GM23338 (cell line): ENCODE measurements around the gene STEAP2. TPM values are rescaled to one million over a fixed set of nuclear protein-coding genes. Genes with fewer than 3 reads are reported as not detected.

Experiments used
- ATAC-seq: fragments of 200-7000 bp; cut with Tn5 transposase; 3 replicates; pipeline ENCODE4 v1.9.1; 2020
- DNase-seq: peaks from one replicate; pipeline ENCODE4 v3.0.0-alpha.2; 2015; ENCODE audit warnings: low spot score
- H2AFZ ChIP-seq: fragments of 200-600 bp; sonication (generic); 2 replicates; pipeline ENCODE4 v1.8.0; 2016; ENCODE audit warnings: antibody characterized with exemption, mild to moderate bottlenecking, moderate library complexity
- H3F3A ChIP-seq: fragments of 200-600 bp; sonication (generic); replicated peaks from 2 replicates; pipeline ENCODE4 v1.8.0; 2017; ENCODE audit warnings: antibody characterized with exemption, mixed run types, low read depth
- H3K27ac ChIP-seq: fragments of 200-600 bp; sonication (generic); 2 replicates; pipeline ENCODE4 v1.6.1; 2016; ENCODE audit warnings: low read depth
- H3K27me3 ChIP-seq: fragments of 200-600 bp; sonication (generic); 2 replicates; pipeline ENCODE4 v1.8.0; 2016; ENCODE audit warnings: mild to moderate bottlenecking, mixed run types, moderate library complexity; ENCODE audit not compliant: insufficient read depth
- H3K36me3 ChIP-seq: fragments of 200-600 bp; sonication (generic); 2 replicates; pipeline ENCODE4 v1.8.0; 2016; ENCODE audit warnings: mild to moderate bottlenecking; ENCODE audit not compliant: insufficient read depth
- H3K4me1 ChIP-seq: fragments of 200-600 bp; sonication (generic); 2 replicates; pipeline ENCODE4 v1.8.0; 2016; ENCODE audit warnings: mild to moderate bottlenecking, moderate library complexity; ENCODE audit not compliant: insufficient read depth
- H3K4me2 ChIP-seq: fragments of 200-600 bp; sonication (generic); 2 replicates; pipeline ENCODE4 v1.7.1; 2017; ENCODE audit warnings: mixed run types
- H3K4me3 ChIP-seq: fragments of 200-600 bp; sonication (generic); 2 replicates; pipeline ENCODE4 v1.6.1; 2016; ENCODE audit warnings: mixed run types
- H3K79me2 ChIP-seq: fragments of 200-600 bp; sonication (generic); replicated peaks from 2 replicates; pipeline ENCODE4 v1.8.0; 2017; ENCODE audit warnings: mild to moderate bottlenecking; ENCODE audit not compliant: insufficient read depth
- H3K9me2 ChIP-seq: fragments of 200-600 bp; sonication (generic); 2 replicates; pipeline ENCODE4 v1.8.0; 2017; ENCODE audit not compliant: insufficient read depth
- H4K20me1 ChIP-seq: fragments of 200-600 bp; sonication (generic); replicated peaks from 2 replicates; pipeline ENCODE4 v1.8.0; 2017; ENCODE audit warnings: mild to moderate bottlenecking; ENCODE audit not compliant: insufficient read depth
- H3K27ac Mint-ChIP-seq: 2 replicates; pipeline ENCODE4 v1.8.0; 2020; ENCODE audit warnings: inconsistent platforms, mild to moderate bottlenecking, moderate library complexity, mixed read lengths
- H3K27me3 Mint-ChIP-seq: 3 replicates; pipeline ENCODE4 v1.8.0; 2022; ENCODE audit warnings: low read depth, mild to moderate bottlenecking, moderate library complexity, mixed read lengths, inconsistent platforms; ENCODE audit not compliant: insufficient read depth, poor library complexity
- H3K36me3 Mint-ChIP-seq: 3 replicates; pipeline ENCODE4 v1.8.0; 2021; ENCODE audit warnings: low read depth, mild to moderate bottlenecking, inconsistent platforms, moderate library complexity, mixed read lengths
- H3K4me1 Mint-ChIP-seq: 3 replicates; pipeline ENCODE4 v1.8.0; 2020; ENCODE audit warnings: mild to moderate bottlenecking, inconsistent platforms, mixed read lengths
- H3K4me3 Mint-ChIP-seq: 3 replicates; pipeline ENCODE4 v1.8.0; 2021; ENCODE audit warnings: moderate library complexity, mild to moderate bottlenecking, inconsistent platforms, mixed read lengths
- H3K9me3 Mint-ChIP-seq: 3 replicates; pipeline ENCODE4 v1.8.0; 2020; ENCODE audit warnings: moderate library complexity, mild to moderate bottlenecking, inconsistent platforms, mixed read lengths
- CREB1 ChIP-seq: fragments of 250-450 bp; sonication (Bioruptor Pico); IDR thresholded peaks from 2 replicates; pipeline ENCODE4 v1.5.0; 2020; ENCODE audit warnings: low read depth, mild to moderate bottlenecking, moderate library complexity
- CTCF ChIP-seq, 2 experiments: fragments of 200-600 bp in 1 of 2; sonication (generic) in 1 of 2; conservative IDR thresholded peaks; 2 replicates each; pipeline versions ENCODE4 v1.5.1 to v1.6.1; 2016 to 2017; ENCODE audit warnings: antibody characterized with exemption in 2 of 2, low read depth in 2 of 2, mild to moderate bottlenecking in 2 of 2, moderate library complexity in 1 of 2
- EZH2 ChIP-seq: fragments of 200-600 bp; sonication (generic); IDR thresholded peaks from one replicate; pipeline ENCODE4 v1.8.0; 2017; ENCODE audit warnings: antibody characterized with exemption, mild to moderate bottlenecking, low read depth; ENCODE audit not compliant: unreplicated experiment
- EZH2phosphoT487 ChIP-seq: fragments of 200-600 bp; sonication (generic); IDR thresholded peaks from one replicate; pipeline ENCODE4 v1.8.1; 2018; ENCODE audit warnings: antibody characterized with exemption; ENCODE audit not compliant: unreplicated experiment
- JUNB ChIP-seq: IDR thresholded peaks from one replicate; pipeline ENCODE4 v1.6.1; 2016; ENCODE audit warnings: antibody characterized with exemption; ENCODE audit not compliant: unreplicated experiment
- NANOG ChIP-seq: IDR thresholded peaks from 2 replicates; pipeline ENCODE4 v1.6.1; 2016; ENCODE audit warnings: antibody characterized with exemption, borderline replicate concordance
- POLR2AphosphoS5 ChIP-seq: IDR thresholded peaks from 2 replicates; pipeline ENCODE4 v1.6.1; 2016; ENCODE audit warnings: antibody characterized with exemption, low read depth
- REST ChIP-seq: IDR thresholded peaks from one replicate; pipeline ENCODE4 v1.6.1; 2018; ENCODE audit warnings: antibody characterized with exemption; ENCODE audit not compliant: unreplicated experiment
- STAT1 ChIP-seq: IDR thresholded peaks from one replicate; pipeline ENCODE4 v1.6.1; 2016; ENCODE audit warnings: antibody characterized with exemption; ENCODE audit not compliant: unreplicated experiment
- ZNF114 ChIP-seq: fragments of 250-450 bp; sonication (Bioruptor Pico); IDR thresholded peaks from 2 replicates; pipeline ENCODE4 v1.5.0; 2020; ENCODE audit warnings: mild to moderate bottlenecking, moderate library complexity
- ZNF331 ChIP-seq: fragments of 250-450 bp; sonication (Bioruptor Pico); IDR thresholded peaks from 2 replicates; pipeline ENCODE4 v1.5.0; 2020; ENCODE audit warnings: low read depth, mild to moderate bottlenecking, moderate library complexity
- polyA plus RNA-seq: library from polyadenylated mRNA; unstranded; fragments of >200 nt; fragmentation: Nextera tagmentation; extraction: Ambion mirVana; gene quantifications from 2 replicates; pipeline ENCODE4 v1.2.1, GENCODE V29; 2016
- total RNA-seq: library from RNA; depleted of rRNA; stranded (reverse); fragments of >200 nt; shearing (Covaris generic); gene quantifications from 2 replicates; pipeline ENCODE4 v1.2.3, GENCODE V29; 2014
- TF ChIP-seq, protein P1 (sequence below): IDR thresholded peaks from 2 replicates; pipeline ENCODE4 v1.6.1; 2016; ENCODE audit warnings: antibody characterized with exemption
- TF ChIP-seq, protein P2 (sequence below): fragments of 250-450 bp; sonication (Bioruptor Pico); IDR thresholded peaks from 2 replicates; pipeline ENCODE4 v1.5.0; 2020; ENCODE audit warnings: mild to moderate bottlenecking, moderate library complexity

The STEAP2 gene
- total and polyA plus RNA-seq, 2 experiments from 2014 or later: 13.1 to 22.0 TPM

GRCh38 chr7:90210981-90211380, 559 bp upstream of the STEAP2 start:
- H4K20me1 ChIP-seq: no peaks in the 10 kb centered on the region
- peak overlapping the region; percentile 78 for H3K27ac Mint-ChIP-seq
- H3K27ac ChIP-seq: peak overlapping the region; percentile 88
- H3K4me1 ChIP-seq: peaks cover 38% of the 10 kb centered on the region
- H3K27me3 Mint-ChIP-seq: peaks cover 6% of the 10 kb centered on the region
- H2AFZ ChIP-seq: peak overlapping the region; percentile 100
- ATAC-seq: peak; percentile 10
- H3F3A ChIP-seq: no peaks in the 10 kb centered on the region; the same call in 1 of the 2 replicates
- H3K9me3 Mint-ChIP-seq: no peaks in the 10 kb centered on the region
- no peaks in the 10 kb centered on the region for H3K27me3 ChIP-seq
- peak overlapping the region; percentile 92 for H3K4me3 ChIP-seq
- no peak overlapping the region; the same call in 2 of the 3 replicates for H3K4me3 Mint-ChIP-seq
- H3K4me1 Mint-ChIP-seq: peaks cover 12% of the 10 kb centered on the region; the same call in 2 of the 3 replicates
- peak; percentile 34 for DNase-seq
- H3K9me2 ChIP-seq: no peaks in the 10 kb centered on the region
- TF ChIP-seq CREB1 (CRISPR knock-in tag) (no peak), NANOG (no peak), ZNF331 (no peak), POLR2AphosphoS5 (no peak), JUNB (no peak), REST (no peak), CTCF (conservative IDR thresholded peaks at IDR 0.05; ENCODE audit: low read depth in 2 of 2) (no peak), EZH2phosphoT487 (no peak), STAT1 (no peak), ZNF114 (CRISPR knock-in tag) (no peak), EZH2 (no peak)
- TF ChIP-seq, protein P1, sequence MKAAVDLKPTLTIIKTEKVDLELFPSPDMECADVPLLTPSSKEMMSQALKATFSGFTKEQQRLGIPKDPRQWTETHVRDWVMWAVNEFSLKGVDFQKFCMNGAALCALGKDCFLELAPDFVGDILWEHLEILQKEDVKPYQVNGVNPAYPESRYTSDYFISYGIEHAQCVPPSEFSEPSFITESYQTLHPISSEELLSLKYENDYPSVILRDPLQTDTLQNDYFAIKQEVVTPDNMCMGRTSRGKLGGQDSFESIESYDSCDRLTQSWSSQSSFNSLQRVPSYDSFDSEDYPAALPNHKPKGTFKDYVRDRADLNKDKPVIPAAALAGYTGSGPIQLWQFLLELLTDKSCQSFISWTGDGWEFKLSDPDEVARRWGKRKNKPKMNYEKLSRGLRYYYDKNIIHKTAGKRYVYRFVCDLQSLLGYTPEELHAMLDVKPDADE: no peak
- TF ChIP-seq, protein P2, sequence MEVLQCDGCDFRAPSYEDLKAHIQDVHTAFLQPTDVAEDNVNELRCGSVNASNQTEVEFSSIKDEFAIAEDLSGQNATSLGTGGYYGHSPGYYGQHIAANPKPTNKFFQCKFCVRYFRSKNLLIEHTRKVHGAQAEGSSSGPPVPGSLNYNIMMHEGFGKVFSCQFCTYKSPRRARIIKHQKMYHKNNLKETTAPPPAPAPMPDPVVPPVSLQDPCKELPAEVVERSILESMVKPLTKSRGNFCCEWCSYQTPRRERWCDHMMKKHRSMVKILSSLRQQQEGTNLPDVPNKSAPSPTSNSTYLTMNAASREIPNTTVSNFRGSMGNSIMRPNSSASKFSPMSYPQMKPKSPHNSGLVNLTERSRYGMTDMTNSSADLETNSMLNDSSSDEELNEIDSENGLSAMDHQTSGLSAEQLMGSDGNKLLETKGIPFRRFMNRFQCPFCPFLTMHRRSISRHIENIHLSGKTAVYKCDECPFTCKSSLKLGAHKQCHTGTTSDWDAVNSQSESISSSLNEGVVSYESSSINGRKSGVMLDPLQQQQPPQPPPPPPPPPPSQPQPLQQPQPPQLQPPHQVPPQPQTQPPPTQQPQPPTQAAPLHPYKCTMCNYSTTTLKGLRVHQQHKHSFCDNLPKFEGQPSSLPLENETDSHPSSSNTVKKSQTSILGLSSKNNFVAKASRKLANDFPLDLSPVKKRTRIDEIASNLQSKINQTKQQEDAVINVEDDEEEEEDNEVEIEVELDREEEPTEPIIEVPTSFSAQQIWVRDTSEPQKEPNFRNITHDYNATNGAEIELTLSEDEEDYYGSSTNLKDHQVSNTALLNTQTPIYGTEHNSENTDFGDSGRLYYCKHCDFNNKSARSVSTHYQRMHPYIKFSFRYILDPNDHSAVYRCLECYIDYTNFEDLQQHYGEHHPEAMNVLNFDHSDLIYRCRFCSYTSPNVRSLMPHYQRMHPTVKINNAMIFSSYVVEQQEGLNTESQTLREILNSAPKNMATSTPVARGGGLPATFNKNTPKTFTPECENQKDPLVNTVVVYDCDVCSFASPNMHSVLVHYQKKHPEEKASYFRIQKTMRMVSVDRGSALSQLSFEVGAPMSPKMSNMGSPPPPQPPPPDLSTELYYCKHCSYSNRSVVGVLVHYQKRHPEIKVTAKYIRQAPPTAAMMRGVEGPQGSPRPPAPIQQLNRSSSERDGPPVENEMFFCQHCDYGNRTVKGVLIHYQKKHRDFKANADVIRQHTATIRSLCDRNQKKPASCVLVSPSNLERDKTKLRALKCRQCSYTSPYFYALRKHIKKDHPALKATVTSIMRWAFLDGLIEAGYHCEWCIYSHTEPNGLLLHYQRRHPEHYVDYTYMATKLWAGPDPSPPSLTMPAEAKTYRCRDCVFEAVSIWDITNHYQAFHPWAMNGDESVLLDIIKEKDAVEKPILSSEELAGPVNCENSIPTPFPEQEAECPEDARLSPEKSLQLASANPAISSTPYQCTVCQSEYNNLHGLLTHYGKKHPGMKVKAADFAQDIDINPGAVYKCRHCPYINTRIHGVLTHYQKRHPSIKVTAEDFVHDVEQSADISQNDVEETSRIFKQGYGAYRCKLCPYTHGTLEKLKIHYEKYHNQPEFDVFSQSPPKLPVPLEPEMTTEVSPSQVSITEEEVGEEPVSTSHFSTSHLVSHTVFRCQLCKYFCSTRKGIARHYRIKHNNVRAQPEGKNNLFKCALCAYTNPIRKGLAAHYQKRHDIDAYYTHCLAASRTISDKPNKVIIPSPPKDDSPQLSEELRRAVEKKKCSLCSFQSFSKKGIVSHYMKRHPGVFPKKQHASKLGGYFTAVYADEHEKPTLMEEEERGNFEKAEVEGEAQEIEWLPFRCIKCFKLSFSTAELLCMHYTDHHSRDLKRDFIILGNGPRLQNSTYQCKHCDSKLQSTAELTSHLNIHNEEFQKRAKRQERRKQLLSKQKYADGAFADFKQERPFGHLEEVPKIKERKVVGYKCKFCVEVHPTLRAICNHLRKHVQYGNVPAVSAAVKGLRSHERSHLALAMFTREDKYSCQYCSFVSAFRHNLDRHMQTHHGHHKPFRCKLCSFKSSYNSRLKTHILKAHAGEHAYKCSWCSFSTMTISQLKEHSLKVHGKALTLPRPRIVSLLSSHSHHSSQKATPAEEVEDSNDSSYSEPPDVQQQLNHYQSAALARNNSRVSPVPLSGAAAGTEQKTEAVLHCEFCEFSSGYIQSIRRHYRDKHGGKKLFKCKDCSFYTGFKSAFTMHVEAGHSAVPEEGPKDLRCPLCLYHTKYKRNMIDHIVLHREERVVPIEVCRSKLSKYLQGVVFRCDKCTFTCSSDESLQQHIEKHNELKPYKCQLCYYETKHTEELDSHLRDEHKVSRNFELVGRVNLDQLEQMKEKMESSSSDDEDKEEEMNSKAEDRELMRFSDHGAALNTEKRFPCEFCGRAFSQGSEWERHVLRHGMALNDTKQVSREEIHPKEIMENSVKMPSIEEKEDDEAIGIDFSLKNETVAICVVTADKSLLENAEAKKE: no peak
- no peaks in the 10 kb centered on the region for H3K36me3 Mint-ChIP-seq
- H3K4me2 ChIP-seq: peak overlapping the region; percentile 95
- H3K79me2 ChIP-seq: peaks cover 31% of the 10 kb centered on the region
- H3K36me3 ChIP-seq: no peaks in the 10 kb centered on the region
